Adipocyte (in vitro differentiated cells): ENCODE measurements around the gene FBLN5.
A peak's percentile ranks its signal among the peaks of the same experiment; 100 is the strongest.

Experiments
- DNase-seq: peaks from one replicate; pipeline ENCODE4 v3.0.0-alpha.2; 2015; ENCODE audit warnings: low read depth
- H3K27me3 ChIP-seq: replicated peaks from 2 replicates; pipeline ENCODE4 v1.7.0; 2013; ENCODE audit warnings: mild to moderate bottlenecking, low read length, moderate library complexity; ENCODE audit not compliant: control insufficient read depth, insufficient read depth
- H3K36me3 ChIP-seq: 2 replicates; pipeline ENCODE4 v1.7.0; 2013; ENCODE audit warnings: low read length, mild to moderate bottlenecking, moderate library complexity; ENCODE audit not compliant: control insufficient read depth, insufficient read depth, severe bottlenecking
- H3K4me1 ChIP-seq: 2 replicates; pipeline ENCODE4 v1.7.0; 2013; ENCODE audit warnings: mild to moderate bottlenecking, low read length, moderate library complexity; ENCODE audit not compliant: control insufficient read depth, insufficient read depth
- H3K4me3 ChIP-seq: 2 replicates; pipeline ENCODE4 v1.7.0; 2013; ENCODE audit warnings: mild to moderate bottlenecking, low read length, moderate library complexity
- H3K9ac ChIP-seq: 2 replicates; pipeline ENCODE4 v1.7.0; 2013; ENCODE audit warnings: mild to moderate bottlenecking, low read length, moderate library complexity
- H3K9me3 ChIP-seq: 2 replicates; pipeline ENCODE4 v1.7.0; 2013; ENCODE audit warnings: mild to moderate bottlenecking, low read length, moderate library complexity; ENCODE audit not compliant: control insufficient read depth

The FBLN5 gene

GRCh38 chr14:91964724-91965123 lies 17.2 kb upstream of the FBLN5 start:
- peaks cover 20% of the 10 kb centered on the region for H3K36me3 ChIP-seq
- no peak overlapping the region for H3K9ac ChIP-seq
- H3K4me3 ChIP-seq: no peak overlapping the region
- peaks cover 13% of the 10 kb centered on the region for H3K4me1 ChIP-seq
- no peaks in the 10 kb centered on the region for H3K27me3 ChIP-seq
- no peaks in the 10 kb centered on the region for H3K9me3 ChIP-seq
- DNase-seq: no peak

- DNase-seq: no peak
- H3K36me3 ChIP-seq: peaks cover 13% of the 10 kb centered on the region
- no peaks in the 10 kb centered on the region for H3K27me3 ChIP-seq
- H3K4me1 ChIP-seq: peaks cover 13% of the 10 kb centered on the region
- no peaks in the 10 kb centered on the region for H3K9me3 ChIP-seq
- peak overlapping the region; percentile 0 for H3K4me3 ChIP-seq
- H3K9ac ChIP-seq: no peak overlapping the region
Measured at GRCh38 chr14:91964011-91964410, 16.5 kb upstream of the FBLN5 start.

- no peaks in the 10 kb centered on the region for H3K9me3 ChIP-seq
- H3K4me1 ChIP-seq: peaks cover 13% of the 10 kb centered on the region
- no peak for DNase-seq
Measured at GRCh38 chr14:91963465-91963864, 16.0 kb upstream of the FBLN5 start.

GRCh38 chr14:91961297-91962220 lies 14.1 kb upstream of the FBLN5 start:
- peaks cover 13% of the 10 kb centered on the region for H3K4me1 ChIP-seq
- DNase-seq: no peak
- no peaks in the 10 kb centered on the region for H3K9me3 ChIP-seq
- no peak overlapping the region for H3K4me3 ChIP-seq
- H3K36me3 ChIP-seq: no peaks in the 10 kb centered on the region
- no peak overlapping the region for H3K9ac ChIP-seq
- no peaks in the 10 kb centered on the region for H3K27me3 ChIP-seq

More at GRCh38 chr14:91963465-91963864, 16.0 kb upstream of the FBLN5 start:
- Histone ChIP-seq H3K9ac (no peak overlapping the region), H3K4me3 (peak overlapping the region; percentile 0), H3K36me3 (peaks cover 8% of the 10 kb centered on the region), H3K27me3 (no peaks in the 10 kb centered on the region)

- no peaks in the 10 kb centered on the region for H3K36me3 ChIP-seq
- H3K4me1 ChIP-seq: no peaks in the 10 kb centered on the region
- no peaks in the 10 kb centered on the region for H3K9me3 ChIP-seq
- no peak overlapping the region for H3K4me3 ChIP-seq
- no peak for DNase-seq
- H3K9ac ChIP-seq: no peak overlapping the region
- H3K27me3 ChIP-seq: no peaks in the 10 kb centered on the region
Measured at GRCh38 chr14:91957876-91958313, 10.4 kb upstream of the FBLN5 start.

GRCh38 chr14:91956616-91957015 lies 9.1 kb upstream of the FBLN5 start:
- no peak for DNase-seq
- Histone ChIP-seq H3K9ac (no peak overlapping the region), H3K27me3 (no peaks in the 10 kb centered on the region), H3K9me3 (no peaks in the 10 kb centered on the region), H3K4me3 (no peak overlapping the region), H3K36me3 (no peaks in the 10 kb centered on the region), H3K4me1 (no peaks in the 10 kb centered on the region)

- Histone ChIP-seq H3K36me3 (no peaks in the 10 kb centered on the region), H3K4me3 (no peak overlapping the region), H3K27me3 (no peaks in the 10 kb centered on the region), H3K9me3 (no peaks in the 10 kb centered on the region), H3K9ac (no peak overlapping the region), H3K4me1 (no peaks in the 10 kb centered on the region)
- DNase-seq: no peak
Measured at GRCh38 chr14:91955168-91955567, 7.7 kb upstream of the FBLN5 start.

- H3K27me3 ChIP-seq: no peaks in the 10 kb centered on the region
- peak; percentile 21 for DNase-seq
- H3K4me1 ChIP-seq: peaks cover 2% of the 10 kb centered on the region
- no peak overlapping the region for H3K9ac ChIP-seq
- no peaks in the 10 kb centered on the region for H3K36me3 ChIP-seq
- H3K4me3 ChIP-seq: no peak overlapping the region
- no peaks in the 10 kb centered on the region for H3K9me3 ChIP-seq
Measured at GRCh38 chr14:91953170-91953985, 5.9 kb upstream of the FBLN5 start.

GRCh38 chr14:91946622-91947474 lies 646 bp downstream of the FBLN5 start:
- DNase-seq: peak; percentile 74
- Histone ChIP-seq H3K4me1 (peaks cover 28% of the 10 kb centered on the region), H3K9ac (peak overlapping the region; percentile 97), H3K36me3 (peaks cover under 1% of the 10 kb centered on the region), H3K4me3 (peak overlapping the region; percentile 96), H3K27me3 (no peaks in the 10 kb centered on the region), H3K9me3 (no peaks in the 10 kb centered on the region)

- Histone ChIP-seq H3K9ac (peak overlapping the region; percentile 97), H3K36me3 (peaks cover 9% of the 10 kb centered on the region), H3K27me3 (no peaks in the 10 kb centered on the region), H3K9me3 (no peaks in the 10 kb centered on the region), H3K4me3 (peak overlapping the region; percentile 96), H3K4me1 (peaks cover 28% of the 10 kb centered on the region)
- DNase-seq: peak; percentile 51
Measured at GRCh38 chr14:91945751-91946621, 1.5 kb downstream of the FBLN5 start.
